Hypothalamus (tissue), 51 donors: Measurements from ENCODE around the gene NPNT.

Experiments
- DNase-seq, 51 donors: peaks; one replicate each; lab custom pipeline; 2025; lab: John Stamatoyannopoulos, UW

The NPNT gene

DNA sequence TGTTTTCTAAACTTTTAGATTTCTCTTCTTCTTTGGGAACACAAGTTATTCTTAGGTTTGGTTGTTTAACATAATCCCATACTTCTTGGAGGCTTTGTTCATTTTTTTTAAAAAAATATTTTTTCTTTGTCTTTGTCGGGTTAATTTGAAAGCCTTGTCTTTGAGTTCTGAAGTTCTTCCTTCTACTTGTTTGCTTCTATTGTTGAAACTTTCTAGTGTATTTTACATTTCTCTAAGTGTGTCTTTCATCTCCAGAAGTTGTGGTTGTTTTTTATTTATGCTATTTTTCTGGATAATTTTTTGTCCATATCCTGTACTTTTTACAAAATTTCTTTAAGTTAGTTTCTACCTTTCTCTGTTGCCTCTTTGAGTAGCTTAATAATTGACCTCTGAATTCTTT lies 116.1 kb downstream of the NPNT start:
- no peak for DNase-seq

DNA sequence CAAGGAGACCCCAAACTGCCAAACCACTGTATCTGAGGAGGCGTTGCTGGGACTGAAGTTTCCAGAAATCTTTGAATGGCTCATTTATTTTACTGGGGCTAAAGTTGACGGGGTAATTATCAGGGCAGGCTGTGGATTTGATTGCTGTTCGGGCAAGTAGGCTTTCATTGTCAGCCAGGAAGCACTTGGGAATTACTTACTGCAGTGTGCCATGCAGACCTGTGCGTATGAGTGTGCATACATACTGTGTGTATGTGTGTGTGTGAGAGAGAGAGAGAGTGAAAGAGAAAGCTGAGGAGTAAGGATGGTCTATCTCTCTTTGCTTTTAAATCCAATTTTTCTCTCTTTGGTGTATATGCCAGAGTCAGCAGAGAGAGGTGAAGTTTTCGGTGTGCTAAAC lies 122.7 kb downstream of the NPNT start:
- no peak for DNase-seq

- no peak for DNase-seq
These were observed 124.5 kb downstream of the NPNT start for GRCh38 chr4:106019771-106020170.
